NCI-H345 treated with DMSO at 0.1 percent for 48 hours (cell line): Measurements from ENCODE around the gene LDB3.
"Not testable (repeated sequence)": the region's sequence is repeated elsewhere in the genome, so short reads cannot be mapped to it uniquely, and the experiment has no call there.

ENCODE experiments used
- DNase-seq: peaks from one replicate; lab custom pipeline; 2025; ENCODE audit not compliant: unreplicated experiment; lab: John Stamatoyannopoulos, UW

LDB3 gene

GRCh38 chr10:86668297-86669165, at the start of gene LDB3:
LDB3 (plus strand) TSS chr10:86668511; CDS start chr10:86668692, 181 bp downstream.
- peak; percentile 24 for DNase-seq

- DNase-seq: no peak
Observed at GRCh38 chr10:86628311-86628710, 40.0 kb upstream of the LDB3 start.

GRCh38 chr10:86630079-86630478, 38.2 kb upstream of the LDB3 start:
- no peak for DNase-seq

- no peak for DNase-seq
Observed at GRCh38 chr10:86632009-86632800, 36.1 kb upstream of the LDB3 start.

- DNase-seq: no peak
Observed at GRCh38 chr10:86632951-86633350, 35.4 kb upstream of the LDB3 start.

- no peak for DNase-seq
Observed at GRCh38 chr10:86635402-86635801, 32.9 kb upstream of the LDB3 start.

GRCh38 chr10:86636311-86636710, 32.0 kb upstream of the LDB3 start:
- DNase-seq: no peak

- DNase-seq: no peak
Observed at GRCh38 chr10:86642021-86642420, 26.3 kb upstream of the LDB3 start.

- no peak for DNase-seq
Observed at GRCh38 chr10:86642499-86642898, 25.8 kb upstream of the LDB3 start.

GRCh38 chr10:86644152-86644793, 24.0 kb upstream of the LDB3 start:
- DNase-seq: no peak

GRCh38 chr10:86644794-86645445, 23.4 kb upstream of the LDB3 start:
- DNase-seq: no peak

- not testable (repeated sequence) for DNase-seq
Observed at GRCh38 chr10:86645621-86646165, 22.6 kb upstream of the LDB3 start.

GRCh38 chr10:86646532-86646931, 21.8 kb upstream of the LDB3 start:
- DNase-seq: no peak

- DNase-seq: no peak
Observed at GRCh38 chr10:86646933-86647332, 21.4 kb upstream of the LDB3 start.

GRCh38 chr10:86647773-86648703, 20.3 kb upstream of the LDB3 start:
- DNase-seq: no peak

- no peak for DNase-seq
Observed at GRCh38 chr10:86648704-86649427, 19.4 kb upstream of the LDB3 start.

GRCh38 chr10:86649471-86650150, 18.7 kb upstream of the LDB3 start:
- DNase-seq: no peak

- no peak for DNase-seq
Observed at GRCh38 chr10:86650151-86650550, 18.2 kb upstream of the LDB3 start.
